HepG2 (cell line): ENCODE data around the gene ACP1. TPM values are rescaled to one million over a fixed set of nuclear protein-coding genes. Genes with fewer than 3 reads are reported as not detected.

Source experiments
- ATAC-seq: fragments of 200-7000 bp; cut with Tn5 transposase; 3 replicates; pipeline ENCODE4 v1.9.1; 2020; ENCODE audit warnings: mild to moderate bottlenecking, moderate library complexity
- BruUV-seq: library from RNA; stranded (reverse); fragments of 400-500 nt; replicated peaks from 2 replicates; lab custom pipeline; 2021; lab: Mats Ljungman, UMichigan
- CTCF ChIA-PET: fragments of 300-600 bp; formaldehyde crosslinking; extraction: SDS; loops from one replicate; lab custom pipeline; 2021; ENCODE audit warnings: low total read pairs, inconsistent platforms, low intra/inter-chr PET ratio; lab: Yijun Ruan, JAX
- POLR2A ChIA-PET: fragments of 350-600 bp; sonication (Branson Sonifier 250); formaldehyde crosslinking; loops from one replicate; lab custom pipeline; 2020; ENCODE audit warnings: antibody characterized with exemption, inconsistent platforms; lab: Yijun Ruan, JAX
- DNase-seq: peaks from one replicate; pipeline ENCODE4 v3.0.0-alpha.2; 2015; ENCODE audit warnings: low spot score
- FAIRE-seq: peaks from 3 replicates; lab custom pipeline; 2011; peaks lifted over from hg19 to GRCh38; lab: Jason Lieb, UNC
- H2AFZ ChIP-seq: one replicate; pipeline ENCODE4 v1.6.1; 2011; ENCODE audit warnings: low read length, inconsistent platforms
- H3K27ac ChIP-seq: fragments of 300-600 bp; 3 replicates; pipeline ENCODE4 v1.8.0; 2011; ENCODE audit warnings: mixed run types, mild to moderate bottlenecking, mixed read lengths, low read length, inconsistent platforms; ENCODE audit not compliant: insufficient read depth; ENCODE audit errors: extremely low read length
- H3K27me3 ChIP-seq, 2 experiments: fragments of 200-600 bp in 1 of 2; 2 replicates in 1 of 2; 3 replicates in 1 of 2; pipeline versions ENCODE4 v1.6.0 to v1.8.0; 2011; ENCODE audit warnings: low read length in 2 of 2, mild to moderate bottlenecking in 2 of 2, moderate library complexity in 2 of 2, inconsistent platforms in 1 of 2; ENCODE audit not compliant: insufficient read depth in 2 of 2, control insufficient read depth in 1 of 2
- H3K36me3 ChIP-seq, 2 experiments: fragments of 200-600 bp in 1 of 2; replicated peaks in 1 of 2; 2 replicates in 1 of 2; 3 replicates in 1 of 2; pipeline versions ENCODE4 v1.5.1 to v1.8.0; 2011; ENCODE audit warnings: low read length in 2 of 2, inconsistent platforms in 1 of 2; ENCODE audit not compliant: insufficient read depth in 2 of 2, control insufficient read depth in 1 of 2
- H3K4me1 ChIP-seq: 2 replicates; pipeline ENCODE4 v1.5.1; 2012; ENCODE audit warnings: low read length, inconsistent platforms; ENCODE audit not compliant: insufficient read depth
- H3K4me2 ChIP-seq: 2 replicates; pipeline ENCODE4 v1.6.0; 2011; ENCODE audit warnings: low read depth, low read length, inconsistent platforms
- H3K4me3 ChIP-seq, 3 experiments: fragments of 200-600 bp in 1 of 3; sonication (generic), shearing (Covaris generic) in 1 of 3; replicated peaks in 1 of 3; 2 replicates each; pipeline ENCODE4 v1.5.1; 2011 to 2016; ENCODE audit warnings: low read length in 3 of 3, inconsistent platforms in 2 of 3, low read depth in 2 of 3, mild to moderate bottlenecking in 2 of 3, control low read depth in 1 of 3, mixed read lengths in 1 of 3; ENCODE audit not compliant: insufficient read depth in 1 of 3
- H3K79me2 ChIP-seq: one replicate; pipeline ENCODE4 v1.6.1; 2011; ENCODE audit warnings: low read length, inconsistent platforms; ENCODE audit not compliant: insufficient read depth
- H3K9ac ChIP-seq: 2 replicates; pipeline ENCODE4 v1.6.0; 2011; ENCODE audit warnings: mild to moderate bottlenecking, low read depth, low read length, inconsistent platforms; ENCODE audit not compliant: insufficient read depth
- H3K9me3 ChIP-seq: 2 replicates; pipeline ENCODE4 v1.5.1; 2012; ENCODE audit warnings: mild to moderate bottlenecking, low read length
- H4K20me1 ChIP-seq: 2 replicates; pipeline ENCODE4 v1.6.0; 2011; ENCODE audit warnings: inconsistent platforms, mild to moderate bottlenecking, low read length, moderate library complexity; ENCODE audit not compliant: insufficient read depth
- SOX6 ChIP-seq, 2 experiments: fragments of 450-650 bp in 1 of 2; sonication (generic) in 1 of 2; formaldehyde crosslinking in 1 of 2; IDR thresholded peaks; 2 replicates each; pipeline versions ENCODE4 v1.4.0 to v1.6.1; 2017 to 2020; ENCODE audit warnings: antibody characterized with exemption in 1 of 2, mild to moderate bottlenecking in 1 of 2, missing genetic modification reagents in 1 of 2
- STAT5B ChIP-seq: sonication (generic); formaldehyde crosslinking; IDR thresholded peaks from 2 replicates; pipeline ENCODE4 v1.4.0; 2020; ENCODE audit warnings: missing genetic modification reagents
- THAP11 ChIP-seq: IDR thresholded peaks from 2 replicates; pipeline ENCODE4 v1.6.1; 2016; ENCODE audit warnings: missing biosample characterization, missing genetic modification reagents
- THAP9 ChIP-seq: sonication (generic); formaldehyde crosslinking; IDR thresholded peaks from 2 replicates; pipeline ENCODE4; 2020; ENCODE audit warnings: missing genetic modification reagents, mild to moderate bottlenecking, borderline replicate concordance
- TOPORS ChIP-seq: sonication (generic); formaldehyde crosslinking; IDR thresholded peaks from 2 replicates; pipeline ENCODE4 v1.8.0; 2023; ENCODE audit warnings: mild to moderate bottlenecking, missing genetic modification reagents
- ZFP91 ChIP-seq: sonication (generic); formaldehyde crosslinking; IDR thresholded peaks from 2 replicates; pipeline ENCODE4 v1.9.0; 2022; ENCODE audit warnings: missing genetic modification reagents, mild to moderate bottlenecking, borderline replicate concordance
- ZNF263 ChIP-seq: sonication (generic); formaldehyde crosslinking; IDR thresholded peaks from 2 replicates; pipeline ENCODE4 v1.4.0; 2020; ENCODE audit warnings: missing genetic modification reagents
- ZNF343 ChIP-seq: sonication (generic); formaldehyde crosslinking; IDR thresholded peaks from 2 replicates; pipeline ENCODE4 v1.4.0; 2020; ENCODE audit warnings: mild to moderate bottlenecking, missing genetic modification reagents
- ZNF510 ChIP-seq: sonication (generic); formaldehyde crosslinking; IDR thresholded peaks from 2 replicates; pipeline ENCODE4 v1.4.0; 2020; ENCODE audit warnings: low read depth, mild to moderate bottlenecking, missing genetic modification reagents
- ZNF605 ChIP-seq: sonication (generic); formaldehyde crosslinking; IDR thresholded peaks from 2 replicates; pipeline ENCODE4 v1.8.0; 2022; ENCODE audit warnings: mild to moderate bottlenecking, missing genetic modification reagents
- ZNF766 ChIP-seq: sonication (generic); formaldehyde crosslinking; IDR thresholded peaks from 2 replicates; pipeline ENCODE4 v1.5.0; 2020; ENCODE audit warnings: missing genetic modification reagents, borderline replicate concordance
- WGBS: methylation state at CpG from one replicate; pipeline ENCODE4 v1.1.6; 2017; ENCODE audit warnings: low lambda C conversion rate; 5-methylcytosine and 5-hydroxymethylcytosine counted together
- in situ Hi-C: cut with HindIII; loops from 2 replicates; pipeline ENCODE4 v1.10.0; 2017; ENCODE audit warnings: low pct_unique_long_range_greater_than_20kb; ENCODE audit not compliant: extremely low pct_ligation_motif_present
- intact Hi-C: fragments of 100-400 bp; cut with micrococcal nuclease; formaldehyde crosslinking; loops from one replicate; pipeline ENCODE4 v1.10.0; 2022; ENCODE audit not compliant: unreplicated experiment
- polyA plus RNA-seq, 8 experiments: library from polyadenylated mRNA; depleted of rRNA in 3 of 8; stranded (reverse) in 7 of 8; unstranded in 1 of 8; fragments of >200 nt; fragmentation: Illumina TruSeq in 4 of 8; extraction: Trizol in 4 of 8; gene quantifications; 2 replicates each; pipeline versions ENCODE4 v1.2.1 to v1.2.3, GENCODE V29; 2011 to 2016; ENCODE audit warnings: low read depth in 4 of 8, missing spikeins in 1 of 8, mixed read lengths in 1 of 8; ENCODE audit not compliant: insufficient read depth in 1 of 8
- total RNA-seq, 5 experiments: library from RNA; depleted of rRNA; stranded (reverse); fragments of >200 nt; fragmentation: Illumina TruSeq; extraction: Trizol; gene quantifications; 2 replicates each; pipeline ENCODE4 v1.2.3, GENCODE V29; 2016; ENCODE audit warnings: low read depth in 1 of 5
- TF ChIP-seq, protein P1 (sequence below): sonication (generic); formaldehyde crosslinking; IDR thresholded peaks from 2 replicates; pipeline ENCODE4 v1.5.1; 2020; ENCODE audit warnings: mild to moderate bottlenecking, missing genetic modification reagents

The ACP1 gene
- total and polyA plus RNA-seq, 2 of the 13 experiments (the other 11 are each of a cell fraction or from before 2014, with no cell fraction given), result 246 to 348 TPM

- Histone ChIP-seq H3K4me2 (peak overlapping the region; percentile 94), H3K9ac (peak overlapping the region; percentile 49; the same call in 1 of the 2 replicates), H3K4me1 (peaks cover 10% of the 10 kb centered on the region), H3K36me3 (no peaks in the 10 kb centered on the region), H3K4me3 (peak overlapping the region; percentile 55 to 82 (median 65)), H3K79me2 (no peaks in the 10 kb centered on the region), H3K27ac (no peak overlapping the region), H3K27me3 (peaks cover 3 to 19% of the 10 kb centered on the region in 2 experiments), H3K9me3 (no peaks in the 10 kb centered on the region), H4K20me1 (no peaks in the 10 kb centered on the region), H2AFZ (peak overlapping the region; percentile 75)
- BruUV-seq, result no TSS peak
- WGBS, result 2% methylated on average over 37 of the region's 60 CpGs
- ATAC-seq (peak; percentile 60), DNase-seq (no peak), FAIRE-seq (no peak)
- ChIA-PET POLR2A (interaction anchor here (1.5 to 2.1 kb wide), 2 partner anchors 113 to 117 kb away, joined by 4 to 18 read pairs; no protein-coding TSS in a partner anchor), CTCF (interaction anchor here (0.9 to 3.9 kb wide), 9 partner anchors 15 to 347 kb away, joined by 3 to 96 read pairs (median 5); no protein-coding TSS in a partner anchor)
- intact Hi-C loops (loop anchor here (1.0 to 2.0 kb wide), 4 partner anchors 43 to 347 kb away; no protein-coding TSS in a partner anchor), in situ Hi-C loops (loop anchor here (5.0 kb wide), 2 partner anchors 42 to 348 kb away; no protein-coding TSS in a partner anchor)
- TF ChIP-seq ZFP91 (CRISPR knock-in tag) (peak; percentile 64; the same call in 1 of the 2 replicates), TOPORS (CRISPR knock-in tag) (peak; percentile 45; the same call in 1 of the 2 replicates), ZNF605 (0 out of 2 replicates have a peak, but pooled peaks have one; percentile 32), SOX6 (IDR thresholded peaks at IDR 0.05) (no peak), SOX6 (CRISPR knock-in tag; IDR thresholded peaks at IDR 0.05) (peak; percentile 7; the same call in 1 of the 2 replicates), STAT5B (no peak), ZNF343 (CRISPR knock-in tag) (no peak), ZNF766 (CRISPR knock-in tag) (0 out of 2 replicates have a peak, but pooled peaks have one; percentile 53), THAP9 (CRISPR knock-in tag) (peak; percentile 55; the same call in 1 of the 2 replicates), ZNF510 (CRISPR knock-in tag) (peak; percentile 38; the same call in 1 of the 2 replicates), THAP11 (CRISPR knock-in tag) (peak; percentile 5; the same call in 1 of the 2 replicates), ZNF263 (CRISPR knock-in tag) (0 out of 2 replicates have a peak, but pooled peaks have one; percentile 25)
- TF ChIP-seq, protein P1, sequence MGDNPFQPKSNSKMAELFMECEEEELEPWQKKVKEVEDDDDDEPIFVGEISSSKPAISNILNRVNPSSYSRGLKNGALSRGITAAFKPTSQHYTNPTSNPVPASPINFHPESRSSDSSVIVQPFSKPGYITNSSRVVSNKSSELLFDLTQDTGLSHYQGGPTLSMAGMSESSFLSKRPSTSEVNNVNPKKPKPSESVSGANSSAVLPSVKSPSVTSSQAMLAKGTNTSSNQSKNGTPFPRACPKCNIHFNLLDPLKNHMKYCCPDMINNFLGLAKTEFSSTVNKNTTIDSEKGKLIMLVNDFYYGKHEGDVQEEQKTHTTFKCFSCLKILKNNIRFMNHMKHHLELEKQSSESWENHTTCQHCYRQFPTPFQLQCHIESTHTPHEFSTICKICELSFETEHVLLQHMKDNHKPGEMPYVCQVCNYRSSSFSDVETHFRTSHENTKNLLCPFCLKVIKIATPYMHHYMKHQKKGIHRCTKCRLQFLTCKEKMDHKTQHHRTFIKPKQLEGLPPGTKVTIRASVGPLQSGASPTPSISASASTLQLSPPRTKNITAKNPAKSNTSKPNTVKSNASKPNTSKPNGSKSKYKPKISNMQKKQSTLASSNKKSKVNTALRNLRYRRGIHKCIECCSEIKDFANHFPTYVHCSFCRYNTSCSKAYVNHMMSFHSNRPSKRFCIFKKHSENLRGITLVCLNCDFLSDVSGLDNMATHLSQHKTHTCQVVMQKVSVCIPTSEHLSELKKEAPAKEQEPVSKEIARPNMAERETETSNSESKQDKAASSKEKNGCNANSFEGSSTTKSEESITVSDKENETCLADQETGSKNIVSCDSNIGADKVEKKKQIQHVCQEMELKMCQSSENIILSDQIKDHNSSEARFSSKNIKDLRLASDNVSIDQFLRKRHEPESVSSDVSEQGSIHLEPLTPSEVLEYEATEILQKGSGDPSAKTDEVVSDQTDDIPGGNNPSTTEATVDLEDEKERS (CRISPR knock-in tag), result 0 out of 2 replicates have a peak, but pooled peaks have one; percentile 7
Observed at GRCh38 chr2:289362-290089, 24.8 kb downstream of the ACP1 start.
